ENCODE measurements around the gene NOS1AP. TPM values are rescaled to one million over a fixed set of nuclear protein-coding genes. Genes with fewer than 3 reads are reported as not detected.

NOS1AP gene
- total RNA-seq, 2 experiments from 2014 or later: not detected

DNA sequence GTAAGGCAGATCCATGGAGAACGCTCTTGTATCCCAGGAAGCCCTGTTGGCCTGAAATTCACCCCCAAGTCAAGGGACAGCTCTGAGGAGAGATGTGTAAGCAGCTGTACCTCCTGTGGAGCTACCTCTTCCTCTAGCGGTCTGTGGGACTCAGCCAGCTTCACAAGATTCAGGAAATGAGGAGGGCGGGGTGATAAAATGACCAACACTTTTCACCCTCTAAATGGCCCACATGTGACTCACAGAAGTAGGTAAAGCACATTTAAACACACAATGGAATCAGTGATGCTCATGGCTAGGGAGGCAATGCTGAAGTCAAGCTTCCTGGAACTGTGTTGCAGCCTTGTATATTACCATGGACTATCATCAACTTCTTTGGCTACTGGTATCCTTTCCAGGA is 342.5 kb downstream of the NOS1AP start, which contains the start of gene SH2D1B:
Gene SH2D1B (minus strand): TSS at position 135 of the 400 bp plus-strand sequence. CDS start 120 bp downstream, at position 15.
- no peaks in the 10 kb centered on the region for H3K9me3 ChIP-seq (ENCODE audit: low read length)
- no peaks in the 10 kb centered on the region for H3K4me1 ChIP-seq (ENCODE audit: insufficient read depth, low read length, poor library complexity, severe bottlenecking)
- DNase-seq (ENCODE audit: low spot score): no peak
- H3K36me3 ChIP-seq (ENCODE audit: insufficient read depth, low read length): no peaks in the 10 kb centered on the region
- ChIA-PET CTCF (ENCODE audit: unreplicated experiment) (no interaction called here), POLR2A (interaction anchor here (0.6 kb wide), 1 partner anchor 12 kb away, joined by 3 read pairs; no protein-coding TSS in a partner anchor)
- no peak within 1 kb of the TSS for H3K4me3 ChIP-seq (ENCODE audit: low read depth, low read length, poor library complexity, severe bottlenecking)
- H3K9me2 ChIP-seq (ENCODE audit: insufficient read depth, low read length): no peaks in the 10 kb centered on the region
- H3K27ac ChIP-seq (ENCODE audit: low read depth, low read length, poor library complexity, severe bottlenecking): no peak within 1 kb of the TSS
- H2AFZ ChIP-seq (ENCODE audit: low read length): no peak within 1 kb of the TSS
- no peaks in the 10 kb centered on the region for H3K79me2 ChIP-seq (ENCODE audit: insufficient read depth, low read depth, low read length)
- no TSS peak for BruUV-seq (replicated peaks)
- TF ChIP-seq, protein P1, sequence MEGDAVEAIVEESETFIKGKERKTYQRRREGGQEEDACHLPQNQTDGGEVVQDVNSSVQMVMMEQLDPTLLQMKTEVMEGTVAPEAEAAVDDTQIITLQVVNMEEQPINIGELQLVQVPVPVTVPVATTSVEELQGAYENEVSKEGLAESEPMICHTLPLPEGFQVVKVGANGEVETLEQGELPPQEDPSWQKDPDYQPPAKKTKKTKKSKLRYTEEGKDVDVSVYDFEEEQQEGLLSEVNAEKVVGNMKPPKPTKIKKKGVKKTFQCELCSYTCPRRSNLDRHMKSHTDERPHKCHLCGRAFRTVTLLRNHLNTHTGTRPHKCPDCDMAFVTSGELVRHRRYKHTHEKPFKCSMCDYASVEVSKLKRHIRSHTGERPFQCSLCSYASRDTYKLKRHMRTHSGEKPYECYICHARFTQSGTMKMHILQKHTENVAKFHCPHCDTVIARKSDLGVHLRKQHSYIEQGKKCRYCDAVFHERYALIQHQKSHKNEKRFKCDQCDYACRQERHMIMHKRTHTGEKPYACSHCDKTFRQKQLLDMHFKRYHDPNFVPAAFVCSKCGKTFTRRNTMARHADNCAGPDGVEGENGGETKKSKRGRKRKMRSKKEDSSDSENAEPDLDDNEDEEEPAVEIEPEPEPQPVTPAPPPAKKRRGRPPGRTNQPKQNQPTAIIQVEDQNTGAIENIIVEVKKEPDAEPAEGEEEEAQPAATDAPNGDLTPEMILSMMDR (conservative IDR thresholded peaks at IDR 0.05; ENCODE audit: low read length): no peak
- TF ChIP-seq EZH2phosphoT487 (IDR thresholded peaks at IDR 0.05; ENCODE audit: borderline replicate concordance, low read depth, low read length): no peak
- no peak within 1 kb of the TSS for H3K4me2 ChIP-seq (ENCODE audit: low read length)
- no peaks in the 10 kb centered on the region for H4K20me1 ChIP-seq (ENCODE audit: insufficient read depth, low read length)
- intact Hi-C loops (cut with micrococcal nuclease; ENCODE audit: unreplicated experiment): no loop called here

DNA sequence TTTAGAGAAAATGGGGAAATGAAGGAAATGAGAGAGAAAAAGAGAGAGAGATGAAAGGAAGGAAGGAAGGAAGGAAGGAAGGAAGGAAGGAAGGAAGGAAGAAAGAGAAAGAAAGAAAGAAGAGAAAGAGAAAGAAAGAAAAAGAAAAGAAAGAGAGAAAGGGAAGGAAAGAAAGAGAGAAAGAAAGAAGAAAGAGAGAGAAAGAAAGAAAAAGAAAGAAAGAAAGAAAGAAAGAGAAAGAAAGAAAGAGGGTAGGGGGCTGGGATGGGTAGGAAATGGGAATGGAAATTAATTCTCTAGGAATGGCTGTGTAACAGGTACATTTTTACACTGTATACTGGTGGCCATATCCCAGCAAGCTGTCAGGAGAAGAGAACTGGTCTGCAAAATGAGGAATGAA is 346.7 kb downstream of the NOS1AP start:
- H3K27ac ChIP-seq (ENCODE audit: low read depth, low read length, poor library complexity, severe bottlenecking): no peak overlapping the region
- BruUV-seq (replicated peaks): no TSS peak
- no peaks in the 10 kb centered on the region for H3K4me1 ChIP-seq (ENCODE audit: insufficient read depth, low read length, poor library complexity, severe bottlenecking)
- DNase-seq (ENCODE audit: low spot score): no peak
- TF ChIP-seq, protein P1 (conservative IDR thresholded peaks at IDR 0.05; ENCODE audit: low read length): no peak
- no peak for TF ChIP-seq EZH2phosphoT487 (IDR thresholded peaks at IDR 0.05; ENCODE audit: borderline replicate concordance, low read depth, low read length)
- CTCF ChIA-PET (ENCODE audit: unreplicated experiment): no interaction called here
- no peak overlapping the region for H3K4me2 ChIP-seq (ENCODE audit: low read length)
- intact Hi-C loops (cut with micrococcal nuclease; ENCODE audit: unreplicated experiment): no loop called here
- no peak overlapping the region for H3K4me3 ChIP-seq (ENCODE audit: low read depth, low read length, poor library complexity, severe bottlenecking)
- H3K36me3 ChIP-seq (ENCODE audit: insufficient read depth, low read length): no peaks in the 10 kb centered on the region
- no peaks in the 10 kb centered on the region for H3K9me2 ChIP-seq (ENCODE audit: insufficient read depth, low read length)
- no peaks in the 10 kb centered on the region for H4K20me1 ChIP-seq (ENCODE audit: insufficient read depth, low read length)
- H2AFZ ChIP-seq (ENCODE audit: low read length): no peak overlapping the region
- H3K79me2 ChIP-seq (ENCODE audit: insufficient read depth, low read depth, low read length): no peaks in the 10 kb centered on the region
- H3K9me3 ChIP-seq (ENCODE audit: low read length): no peaks in the 10 kb centered on the region
- POLR2A ChIA-PET: no interaction called here

DNA sequence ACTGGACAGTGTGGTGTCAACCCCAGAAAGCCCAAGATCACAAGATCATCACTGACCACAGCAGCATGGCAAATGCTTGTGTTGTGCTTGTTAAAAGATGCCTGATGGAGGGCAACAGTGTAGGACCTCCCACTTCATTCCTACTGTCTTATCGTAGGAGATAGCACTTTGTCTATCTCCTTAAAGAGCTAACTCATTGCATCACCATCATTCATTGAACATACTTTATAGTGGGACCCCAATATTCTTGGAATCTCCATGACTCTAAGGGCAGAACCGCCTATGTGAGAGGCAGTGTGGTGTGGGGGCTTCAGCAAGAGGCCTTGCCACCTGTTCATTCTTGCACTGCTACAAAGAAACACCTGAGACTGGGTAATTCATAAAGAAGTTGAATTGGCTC is 347.4 kb downstream of the NOS1AP start:
- TF ChIP-seq EZH2phosphoT487 (IDR thresholded peaks at IDR 0.05; ENCODE audit: borderline replicate concordance, low read depth, low read length): no peak
- TF ChIP-seq, protein P1 (conservative IDR thresholded peaks at IDR 0.05; ENCODE audit: low read length): no peak
- H3K36me3 ChIP-seq (ENCODE audit: insufficient read depth, low read length): no peaks in the 10 kb centered on the region
- intact Hi-C loops (cut with micrococcal nuclease; ENCODE audit: unreplicated experiment): no loop called here
- H3K4me1 ChIP-seq (ENCODE audit: insufficient read depth, low read length, poor library complexity, severe bottlenecking): no peaks in the 10 kb centered on the region
- no peaks in the 10 kb centered on the region for H3K79me2 ChIP-seq (ENCODE audit: insufficient read depth, low read depth, low read length)
- no peak for DNase-seq (ENCODE audit: low spot score)
- no peaks in the 10 kb centered on the region for H4K20me1 ChIP-seq (ENCODE audit: insufficient read depth, low read length)
- no peaks in the 10 kb centered on the region for H3K9me3 ChIP-seq (ENCODE audit: low read length)
- H3K4me2 ChIP-seq (ENCODE audit: low read length): no peak overlapping the region
- no peaks in the 10 kb centered on the region for H3K9me2 ChIP-seq (ENCODE audit: insufficient read depth, low read length)
- ChIA-PET POLR2A (no interaction called here), CTCF (ENCODE audit: unreplicated experiment) (no interaction called here)
- no peak overlapping the region for H3K27ac ChIP-seq (ENCODE audit: low read depth, low read length, poor library complexity, severe bottlenecking)
- BruUV-seq (replicated peaks): no TSS peak
- H2AFZ ChIP-seq (ENCODE audit: low read length): no peak overlapping the region
- no peak overlapping the region for H3K4me3 ChIP-seq (ENCODE audit: low read depth, low read length, poor library complexity, severe bottlenecking)

Measured in OCI-LY7 (cell line).